Stimulated activated CD4-positive, alpha-beta T cell treated with anti-CD3 and anti-CD28 coated beads, TNF-alpha, amount 100 ng/mL, for 24 hours (primary cell): ENCODE measurements around the gene GPHN.
"Not testable (repeated sequence)": the region's sequence is repeated elsewhere in the genome, so short reads cannot be mapped to it uniquely, and the experiment has no call there.

Source experiments
- DNase-seq, 3 experiments: peaks; one replicate each; pipeline ENCODE4 v3.0.0-alpha.2; 2020; ENCODE audit warnings: low read depth in 3 of 3

Gene GPHN

GRCh38 chr14:66501592-66501991 is 6.4 kb upstream of the GPHN start:
- no peak for DNase-seq

- not testable (repeated sequence) for DNase-seq
Observed at GRCh38 chr14:66502836-66503235, 5.1 kb upstream of the GPHN start.

- no peak for DNase-seq
Observed at GRCh38 chr14:66503532-66503931, 4.4 kb upstream of the GPHN start.

- DNase-seq, result no peak
Observed at GRCh38 chr14:66507181-66507721, 696 bp upstream of the GPHN start.

- DNase-seq, result no peak
Observed at GRCh38 chr14:66508547-66508845, 549 bp downstream of the GPHN start.

GRCh38 chr14:66508846-66509621 is 1.1 kb downstream of the GPHN start:
- peak; percentile 27 to 57 (median 32) for DNase-seq

- DNase-seq, result no peak
Observed at GRCh38 chr14:66509874-66510273, 1.9 kb downstream of the GPHN start.

GRCh38 chr14:66511849-66512248 is 3.9 kb downstream of the GPHN start:
- no peak for DNase-seq

- DNase-seq, result no peak
Observed at GRCh38 chr14:66514213-66514612, 6.3 kb downstream of the GPHN start.

- no peak for DNase-seq
Observed at GRCh38 chr14:66530526-66530925, 22.6 kb downstream of the GPHN start.

GRCh38 chr14:66539034-66539433 is 31.1 kb downstream of the GPHN start:
- DNase-seq, result no peak

GRCh38 chr14:66540038-66540437 is 32.1 kb downstream of the GPHN start:
- DNase-seq, result no peak

GRCh38 chr14:66541627-66542026 is 33.7 kb downstream of the GPHN start:
- DNase-seq, result no peak

GRCh38 chr14:66543996-66544395 is 36.0 kb downstream of the GPHN start:
- no peak for DNase-seq

- not testable (repeated sequence) for DNase-seq
Observed at GRCh38 chr14:66545191-66545590, 37.2 kb downstream of the GPHN start.

GRCh38 chr14:66545751-66546150 is 37.8 kb downstream of the GPHN start:
- not testable (repeated sequence) for DNase-seq

GRCh38 chr14:66563731-66564130 is 55.8 kb downstream of the GPHN start:
- DNase-seq, result no peak

- DNase-seq, result no peak
Observed at GRCh38 chr14:66568220-66568619, 60.3 kb downstream of the GPHN start.

- no peak for DNase-seq
Observed at GRCh38 chr14:66572826-66573225, 64.9 kb downstream of the GPHN start.

GRCh38 chr14:66575014-66575413 is 67.1 kb downstream of the GPHN start:
- no peak for DNase-seq

- DNase-seq, result no peak
Observed at GRCh38 chr14:66575939-66576338, 68.0 kb downstream of the GPHN start.

GRCh38 chr14:66587753-66588152 is 79.8 kb downstream of the GPHN start:
- DNase-seq, result not testable (repeated sequence)

GRCh38 chr14:66595394-66595793 is 87.4 kb downstream of the GPHN start:
- no peak for DNase-seq
